ENCODE data around the gene VPREB1.

VPREB1 gene

GRCh38 chr22:22197993-22198402 is 46.6 kb upstream of the VPREB1 start:
- no peak for TF ChIP-seq CTCF (IDR thresholded peaks at IDR 0.05; ENCODE audit: control extremely low read depth, extremely low read depth, low read depth, missing control alignments)
- CTCF ChIA-PET, result interaction anchor here (1.0 to 22.6 kb wide), 6 partner anchors 8 to 48 kb away, joined by 3 to 350 read pairs (median 25); no protein-coding TSS in a partner anchor
- no peak for DNase-seq (ENCODE audit: extremely low spot score)
- POLR2A ChIA-PET, result no interaction called here

GRCh38 chr22:22198751-22199150 is 45.8 kb upstream of the VPREB1 start:
- no peak for DNase-seq (ENCODE audit: extremely low spot score)
- ChIA-PET CTCF (interaction anchor here (1.0 to 22.6 kb wide), 4 partner anchors 7 to 48 kb away, joined by 3 to 350 read pairs (median 55); no protein-coding TSS in a partner anchor), POLR2A (no interaction called here)
- no peak for TF ChIP-seq CTCF (IDR thresholded peaks at IDR 0.05; ENCODE audit: control extremely low read depth, extremely low read depth, low read depth, missing control alignments)

- TF ChIP-seq CTCF (IDR thresholded peaks at IDR 0.05; ENCODE audit: control extremely low read depth, extremely low read depth, low read depth, missing control alignments), result no peak
- ChIA-PET CTCF (interaction anchor here (0.7 to 22.6 kb wide), 14 partner anchors 11 to 263 kb away, joined by 3 to 350 read pairs (median 18); no protein-coding TSS in a partner anchor), POLR2A (no interaction called here)
Measured at GRCh38 chr22:22199634-22200033, 45.0 kb upstream of the VPREB1 start.

GRCh38 chr22:22200569-22201184 is 43.9 kb upstream of the VPREB1 start:
- no peak for TF ChIP-seq CTCF (IDR thresholded peaks at IDR 0.05; ENCODE audit: control extremely low read depth, extremely low read depth, low read depth, missing control alignments)

More at GRCh38 chr22:22199634-22200033, 45.0 kb upstream of the VPREB1 start:
- no peak for DNase-seq (ENCODE audit: extremely low spot score)

GRCh38 chr22:22201185-22201929 is 43.2 kb upstream of the VPREB1 start:
- POLR2A ChIA-PET, result no interaction called here
- DNase-seq (ENCODE audit: extremely low spot score), result peak; percentile 80
- TF ChIP-seq CTCF (IDR thresholded peaks at IDR 0.05; ENCODE audit: control extremely low read depth, extremely low read depth, low read depth, missing control alignments), result peak; percentile 85
- CTCF ChIA-PET, result interaction anchor here (0.6 to 22.6 kb wide), 36 partner anchors 9 to 262 kb away, joined by 3 to 350 read pairs (median 4); no protein-coding TSS in a partner anchor

More at GRCh38 chr22:22200569-22201184, 43.9 kb upstream of the VPREB1 start:
- POLR2A ChIA-PET, result no interaction called here
- no peak for DNase-seq (ENCODE audit: extremely low spot score)
- CTCF ChIA-PET, result interaction anchor here (0.7 to 22.6 kb wide), 33 partner anchors 10 to 264 kb away, joined by 3 to 350 read pairs (median 5); no protein-coding TSS in a partner anchor

- ChIA-PET CTCF (interaction anchor here (0.6 to 22.6 kb wide), 25 partner anchors 8 to 261 kb away, joined by 3 to 350 read pairs (median 7); no protein-coding TSS in a partner anchor), POLR2A (interaction anchor here (0.6 kb wide), 1 partner anchor 132 kb away, joined by 3 read pairs; no protein-coding TSS in a partner anchor)
- TF ChIP-seq CTCF (IDR thresholded peaks at IDR 0.05; ENCODE audit: control extremely low read depth, extremely low read depth, low read depth, missing control alignments), result no peak
- DNase-seq (ENCODE audit: extremely low spot score), result no peak
Measured at GRCh38 chr22:22201930-22202343, 42.6 kb upstream of the VPREB1 start.

All from GM10248 (cell line).